GM23248 (cell line): ENCODE results near the gene SEZ6. TPM values are rescaled to one million over a fixed set of nuclear protein-coding genes. Genes with fewer than 3 reads are reported as not detected.
A peak's percentile ranks its signal among the peaks of the same experiment; 100 is the strongest.
"Not testable (repeated sequence)": the region's sequence is repeated elsewhere in the genome, so short reads cannot be mapped to it uniquely, and the experiment has no call there.

Source experiments
- DNase-seq: peaks from one replicate; pipeline ENCODE4 v3.0.0-alpha.2; 2015
- H2AFZ ChIP-seq: fragments of 200-600 bp; sonication (generic); 2 replicates; pipeline ENCODE4 v1.6.1; 2016; ENCODE audit warnings: antibody characterized with exemption
- H3F3A ChIP-seq: fragments of 200-600 bp; sonication (generic); 2 replicates; pipeline ENCODE4 v1.6.1; 2016; ENCODE audit warnings: mild to moderate bottlenecking, antibody characterized with exemption, mixed run types; ENCODE audit not compliant: insufficient read depth
- H3K27ac ChIP-seq: fragments of 200-600 bp; sonication (generic); 2 replicates; pipeline ENCODE4 v1.5.1; 2016; ENCODE audit warnings: mild to moderate bottlenecking
- H3K27me3 ChIP-seq: fragments of 200-600 bp; sonication (generic); replicated peaks from 2 replicates; pipeline ENCODE4 v1.6.1; 2016; ENCODE audit warnings: mild to moderate bottlenecking; ENCODE audit not compliant: insufficient read depth
- H3K36me3 ChIP-seq: fragments of 200-600 bp; sonication (generic); 2 replicates; pipeline ENCODE4 v1.6.1; 2016; ENCODE audit warnings: low read depth, mild to moderate bottlenecking
- H3K4me1 ChIP-seq: fragments of 200-600 bp; sonication (generic); 2 replicates; pipeline ENCODE4 v1.6.1; 2016; ENCODE audit warnings: mild to moderate bottlenecking; ENCODE audit not compliant: insufficient read depth
- H3K4me2 ChIP-seq: fragments of 200-600 bp; sonication (generic); one replicate; pipeline ENCODE4 v1.6.1; 2016; ENCODE audit warnings: mild to moderate bottlenecking; ENCODE audit not compliant: unreplicated experiment
- H3K4me3 ChIP-seq: fragments of 200-600 bp; sonication (generic); 2 replicates; pipeline ENCODE4 v1.5.1; 2016; ENCODE audit warnings: mild to moderate bottlenecking
- H3K79me2 ChIP-seq: fragments of 200-600 bp; sonication (generic); 2 replicates; pipeline ENCODE4 v1.6.1; 2016; ENCODE audit warnings: mild to moderate bottlenecking; ENCODE audit not compliant: insufficient read depth
- H3K9ac ChIP-seq: fragments of 200-600 bp; sonication (generic); 2 replicates; pipeline ENCODE4 v1.6.1; 2016; ENCODE audit warnings: mild to moderate bottlenecking
- H3K9me2 ChIP-seq: fragments of 200-600 bp; sonication (generic); 2 replicates; pipeline ENCODE4 v1.6.1; 2016; ENCODE audit warnings: mixed run types, mild to moderate bottlenecking, moderate library complexity; ENCODE audit not compliant: insufficient read depth
- H3K9me3 ChIP-seq: fragments of 200-600 bp; sonication (generic); one replicate; pipeline ENCODE4 v1.6.1; 2017; ENCODE audit warnings: low read depth
- H4K20me1 ChIP-seq: fragments of 200-600 bp; sonication (generic); 2 replicates; pipeline ENCODE4 v1.6.0; 2016; ENCODE audit not compliant: insufficient read depth
- EZH2 ChIP-seq: fragments of 200-600 bp; sonication (generic); IDR thresholded peaks from 2 replicates; pipeline ENCODE4 v1.6.1; 2018; ENCODE audit warnings: antibody characterized with exemption, mild to moderate bottlenecking; ENCODE audit not compliant: insufficient read depth, poor library complexity, severe bottlenecking
- EZH2phosphoT487 ChIP-seq: fragments of 200-600 bp; sonication (generic); IDR thresholded peaks from 2 replicates; pipeline ENCODE4 v1.6.1; 2018; ENCODE audit warnings: antibody characterized with exemption, moderate library complexity, mild to moderate bottlenecking, low read depth; ENCODE audit not compliant: insufficient read depth
- WGBS, 2 experiments: methylation state at CpG; one replicate each; pipeline ENCODE4 v1.1.6; 2015 to 2017; ENCODE audit warnings: low lambda C conversion rate in 2 of 2, low coverage in 1 of 2; ENCODE audit errors: missing lambda C conversion rate in 2 of 2; 5-methylcytosine and 5-hydroxymethylcytosine counted together
- in situ Hi-C: fragments of 300-500 bp; cut with MboI; formaldehyde crosslinking; loops from 2 replicates; pipeline ENCODE4 v1.15.0; 2020
- polyA plus RNA-seq: library from polyadenylated mRNA; unstranded; fragments of >200 nt; fragmentation: Nextera tagmentation; extraction: Ambion mirVana; gene quantifications from 2 replicates; pipeline ENCODE4 v1.2.1, GENCODE V29; 2016
- total RNA-seq: library from RNA; depleted of rRNA; stranded (reverse); fragments of >200 nt; shearing (Covaris generic); gene quantifications from 2 replicates; pipeline ENCODE4 v1.2.3, GENCODE V29; 2014

Gene SEZ6
- total and polyA plus RNA-seq, 2 experiments from 2014 or later = not detected

- H3K9me2 ChIP-seq = no peaks in the 10 kb centered on the region
- no peak overlapping the region for H2AFZ ChIP-seq
- peaks cover 100% of the 10 kb centered on the region for H3K79me2 ChIP-seq
- no peak overlapping the region for H3K4me3 ChIP-seq
- DNase-seq = peak; percentile 52
- H3K27ac ChIP-seq = no peak overlapping the region
- in situ Hi-C loops = no loop called here
- H4K20me1 ChIP-seq = peaks cover 19% of the 10 kb centered on the region
- H3K4me1 ChIP-seq = peaks cover 30% of the 10 kb centered on the region
- no peak overlapping the region for H3K9ac ChIP-seq
- H3K27me3 ChIP-seq = no peaks in the 10 kb centered on the region
- TF ChIP-seq EZH2phosphoT487 (no peak), EZH2 (no peak)
- peaks cover 25% of the 10 kb centered on the region for H3F3A ChIP-seq
- H3K4me2 ChIP-seq = no peak overlapping the region
- H3K9me3 ChIP-seq = no peaks in the 10 kb centered on the region
- H3K36me3 ChIP-seq = peaks cover 6% of the 10 kb centered on the region; the same call in 1 of the 2 replicates
Measured at GRCh38 chr17:28938552-28938951, 67.3 kb downstream of the SEZ6 start.

- no peak overlapping the region for H3K4me3 ChIP-seq
- H2AFZ ChIP-seq = no peak overlapping the region
- H3F3A ChIP-seq = peaks cover 18% of the 10 kb centered on the region
- H3K9me2 ChIP-seq = no peaks in the 10 kb centered on the region
- peaks cover 30% of the 10 kb centered on the region for H3K4me1 ChIP-seq
- H3K9ac ChIP-seq = no peak overlapping the region
- DNase-seq = peak; percentile 85
- in situ Hi-C loops = no loop called here
- H4K20me1 ChIP-seq = peaks cover 19% of the 10 kb centered on the region
- peak overlapping the region; percentile 12 for H3K4me2 ChIP-seq
- TF ChIP-seq EZH2 (no peak), EZH2phosphoT487 (no peak)
- whole genome bisulfite sequencing, 2 experiments = 32 to 35% methylated on average over 5 of the region's 5 CpGs
- H3K27me3 ChIP-seq = no peaks in the 10 kb centered on the region
- H3K27ac ChIP-seq = peak overlapping the region; percentile 55
- H3K79me2 ChIP-seq = peaks cover 100% of the 10 kb centered on the region
- no peaks in the 10 kb centered on the region for H3K36me3 ChIP-seq
- H3K9me3 ChIP-seq = no peaks in the 10 kb centered on the region
Measured at GRCh38 chr17:28937044-28937729, 68.6 kb downstream of the SEZ6 start.

GRCh38 chr17:28935744-28936460 lies 69.9 kb downstream of the SEZ6 start:
- Histone ChIP-seq H3K79me2 (peaks cover 100% of the 10 kb centered on the region), H3K9me3 (no peaks in the 10 kb centered on the region), H3K9me2 (no peaks in the 10 kb centered on the region), H3K4me2 (no peak overlapping the region), H4K20me1 (peaks cover 19% of the 10 kb centered on the region), H3K9ac (no peak overlapping the region), H3K27me3 (no peaks in the 10 kb centered on the region), H3K36me3 (no peaks in the 10 kb centered on the region), H2AFZ (no peak overlapping the region), H3K27ac (no peak overlapping the region), H3K4me3 (no peak overlapping the region), H3K4me1 (peaks cover 30% of the 10 kb centered on the region), H3F3A (peaks cover 18% of the 10 kb centered on the region)
- no peak for TF ChIP-seq EZH2
- TF ChIP-seq EZH2phosphoT487 = no peak
- WGBS, 2 experiments = 97% methylated on average over 8 of the region's 8 CpGs
- DNase-seq = no peak
- in situ Hi-C loops = no loop called here

GRCh38 chr17:28934508-28934907 lies 71.3 kb downstream of the SEZ6 start:
- H3K4me3 ChIP-seq, H3K9ac ChIP-seq, DNase-seq, H3K9me3 ChIP-seq, H2AFZ ChIP-seq, H3K9me2 ChIP-seq, H3K36me3 ChIP-seq, in situ Hi-C loops, H3K27me3 ChIP-seq, H3K4me2 ChIP-seq, H3K27ac ChIP-seq: not testable (repeated sequence)
- peaks cover 18% of the 10 kb centered on the region for H3F3A ChIP-seq
- peaks cover 100% of the 10 kb centered on the region for H3K79me2 ChIP-seq
- peaks cover 18% of the 10 kb centered on the region for H4K20me1 ChIP-seq
- H3K4me1 ChIP-seq = peaks cover 30% of the 10 kb centered on the region
- 86 to 92% methylated on average over 8 of the region's 8 CpGs for WGBS, 2 experiments
